Urinary bladder (tissue), 4 donors: ENCODE measurements around the gene DLEC1. TPM values are rescaled to one million over a fixed set of nuclear protein-coding genes. Genes with fewer than 3 reads are reported as not detected.

Experiments used
- DNase-seq: peaks from one replicate; pipeline ENCODE4 v3.0.0-alpha.2; 2015; ENCODE audit errors: extremely low spot score
- H3K27ac ChIP-seq: one replicate; pipeline ENCODE4 v1.5.1; 2013; ENCODE audit warnings: low read depth, mild to moderate bottlenecking, moderate library complexity
- H3K36me3 ChIP-seq: one replicate; pipeline ENCODE4 v1.6.1; 2013; ENCODE audit warnings: mild to moderate bottlenecking, moderate library complexity; ENCODE audit not compliant: insufficient read depth
- H3K4me1 ChIP-seq: one replicate; pipeline ENCODE4 v1.6.1; 2013; ENCODE audit warnings: mild to moderate bottlenecking, moderate library complexity; ENCODE audit not compliant: insufficient read depth
- H3K4me3 ChIP-seq: one replicate; pipeline ENCODE4 v1.5.1; 2013; ENCODE audit warnings: low read depth, low read length
- WGBS: extraction: QIAGEN DNeasy Blood & Tissue Kit; methylation state at CpG from one replicate; pipeline ENCODE4 v1.1.7; 2013; 5-methylcytosine and 5-hydroxymethylcytosine counted together
- polyA plus RNA-seq: library from polyadenylated mRNA; stranded (reverse); fragments of 200-250 nt; gene quantifications from one replicate; pipeline ENCODE4 v1.2.3, GENCODE V29; 2013
- total RNA-seq: library from RNA; depleted of rRNA; stranded (reverse); fragments of >200 nt; gene quantifications from one replicate; pipeline ENCODE4 v1.2.3, GENCODE V29; 2014
- donor health status: healthy with polysubstance abuse.
- donor health status: healthy.

DLEC1 gene
- total and polyA plus RNA-seq, 2 donors = 0.29 to 0.42 TPM

- no peak for DNase-seq
- no peaks in the 10 kb centered on the region for H3K4me1 ChIP-seq
- H3K36me3 ChIP-seq = no peaks in the 10 kb centered on the region
- 90% methylated on average over 13 of the region's 13 CpGs for WGBS
- no peak overlapping the region for H3K4me3 ChIP-seq
- no peak overlapping the region for H3K27ac ChIP-seq
Observed at GRCh38 chr3:38114052-38114874, 75.3 kb downstream of the DLEC1 start.

GRCh38 chr3:38114875-38115644 is 76.1 kb downstream of the DLEC1 start:
- Histone ChIP-seq H3K4me1 (no peaks in the 10 kb centered on the region), H3K4me3 (no peak overlapping the region), H3K27ac (no peak overlapping the region), H3K36me3 (no peaks in the 10 kb centered on the region)
- no peak for DNase-seq
- WGBS = 79% methylated on average over 13 of the region's 13 CpGs

GRCh38 chr3:38115645-38116427 is 76.8 kb downstream of the DLEC1 start:
- DNase-seq = no peak
- Histone ChIP-seq H3K27ac (no peak overlapping the region), H3K4me3 (no peak overlapping the region), H3K36me3 (no peaks in the 10 kb centered on the region), H3K4me1 (no peaks in the 10 kb centered on the region)
- WGBS = 76% methylated on average over 9 of the region's 9 CpGs

GRCh38 chr3:38116471-38117162 is 77.6 kb downstream of the DLEC1 start:
- Histone ChIP-seq H3K4me1 (no peaks in the 10 kb centered on the region), H3K27ac (no peak overlapping the region), H3K4me3 (no peak overlapping the region), H3K36me3 (peaks cover 2% of the 10 kb centered on the region)
- no peak for DNase-seq
- WGBS = 88% methylated on average over 12 of the region's 12 CpGs

GRCh38 chr3:38117163-38117716 is 78.2 kb downstream of the DLEC1 start:
- no peak for DNase-seq
- no peak overlapping the region for H3K4me3 ChIP-seq
- peaks cover 2% of the 10 kb centered on the region for H3K36me3 ChIP-seq
- 80% methylated on average over 10 of the region's 10 CpGs for WGBS
- no peaks in the 10 kb centered on the region for H3K4me1 ChIP-seq
- no peak overlapping the region for H3K27ac ChIP-seq

GRCh38 chr3:38117748-38118420 is 78.9 kb downstream of the DLEC1 start:
- no peak for DNase-seq
- H3K4me1 ChIP-seq = no peaks in the 10 kb centered on the region
- H3K36me3 ChIP-seq = peaks cover 6% of the 10 kb centered on the region
- whole genome bisulfite sequencing = 65% methylated on average over 11 of the region's 11 CpGs
- no peak overlapping the region for H3K4me3 ChIP-seq
- no peak overlapping the region for H3K27ac ChIP-seq

- Histone ChIP-seq H3K36me3 (peaks cover 7% of the 10 kb centered on the region), H3K4me1 (no peaks in the 10 kb centered on the region), H3K4me3 (no peak overlapping the region), H3K27ac (no peak overlapping the region)
- DNase-seq = no peak
- WGBS = 88% methylated on average over 13 of the region's 13 CpGs
Observed at GRCh38 chr3:38118421-38119247, 79.6 kb downstream of the DLEC1 start.

- Histone ChIP-seq H3K4me1 (no peaks in the 10 kb centered on the region), H3K27ac (no peak overlapping the region), H3K4me3 (no peak overlapping the region), H3K36me3 (peaks cover 7% of the 10 kb centered on the region)
- 100% methylated on average over 1 of the region's 1 CpG for WGBS
- no peak for DNase-seq
Observed at GRCh38 chr3:38119248-38119544, 80.2 kb downstream of the DLEC1 start.

- Histone ChIP-seq H3K4me3 (no peak overlapping the region), H3K27ac (no peak overlapping the region), H3K4me1 (no peaks in the 10 kb centered on the region), H3K36me3 (peaks cover 12% of the 10 kb centered on the region)
- WGBS = 83% methylated on average over 7 of the region's 7 CpGs
- DNase-seq = no peak
Observed at GRCh38 chr3:38119821-38120692, 81.0 kb downstream of the DLEC1 start.

GRCh38 chr3:38120693-38121450 is 81.9 kb downstream of the DLEC1 start:
- no peak overlapping the region for H3K27ac ChIP-seq
- DNase-seq = no peak
- 86% methylated on average over 11 of the region's 11 CpGs for WGBS
- no peaks in the 10 kb centered on the region for H3K4me1 ChIP-seq
- peaks cover 12% of the 10 kb centered on the region for H3K36me3 ChIP-seq
- H3K4me3 ChIP-seq = no peak overlapping the region

GRCh38 chr3:38121451-38121831 is 82.4 kb downstream of the DLEC1 start:
- Histone ChIP-seq H3K27ac (no peak overlapping the region), H3K4me3 (no peak overlapping the region), H3K4me1 (no peaks in the 10 kb centered on the region), H3K36me3 (peaks cover 12% of the 10 kb centered on the region)
- WGBS = 86% methylated on average over 9 of the region's 9 CpGs
- DNase-seq = no peak
